HPDE6-E6E7 (cell line): ENCODE results near the gene ILDR1.
A peak's percentile ranks its signal among the peaks of the same experiment; 100 is the strongest.
"Not testable (repeated sequence)": the region's sequence is repeated elsewhere in the genome, so short reads cannot be mapped to it uniquely, and the experiment has no call there.

Source experiments
- DNase-seq: peaks from one replicate; pipeline ENCODE4 v3.0.0; 2011; ENCODE audit warnings: missing footprints; ENCODE audit errors: extremely low spot score

The ILDR1 gene

DNA sequence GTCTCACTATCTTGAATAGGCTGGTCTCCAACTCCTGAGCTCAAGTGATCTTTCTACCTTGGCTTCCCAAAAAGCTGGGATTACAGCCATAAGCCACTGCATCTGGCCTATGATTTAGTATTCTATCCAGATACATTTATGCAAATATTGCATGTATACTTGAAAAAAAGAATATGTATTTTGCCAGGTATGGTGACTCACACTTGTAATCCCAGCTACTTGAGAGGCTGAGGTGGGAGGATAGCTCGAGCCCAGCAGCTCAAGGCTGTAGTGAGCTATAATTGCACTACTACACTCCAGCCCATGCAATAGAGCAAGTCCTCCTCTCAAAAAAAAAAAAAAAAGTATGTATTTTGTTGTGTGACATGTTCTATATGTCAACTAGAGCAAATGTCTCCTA is 73.4 kb downstream of the ILDR1 start:
- DNase-seq: no peak

DNA sequence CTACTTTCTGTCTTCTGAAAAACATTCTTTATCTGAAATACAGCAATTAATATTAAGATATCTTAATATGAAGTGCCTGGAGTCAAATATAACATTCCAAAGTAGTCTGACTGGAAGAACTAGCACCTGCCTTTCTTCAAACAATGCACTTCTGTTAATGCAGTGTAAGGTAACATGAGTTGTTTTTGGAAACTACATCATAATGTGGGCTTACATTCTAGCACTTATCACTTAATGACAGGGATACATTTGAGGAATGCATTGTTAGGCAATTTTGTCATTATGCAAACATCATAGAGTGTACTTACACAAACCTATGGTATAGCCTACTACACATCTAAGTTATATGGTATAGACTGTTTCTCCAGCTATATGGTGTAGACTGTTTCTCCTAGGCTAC is 78.6 kb downstream of the ILDR1 start:
- DNase-seq: no peak

DNA sequence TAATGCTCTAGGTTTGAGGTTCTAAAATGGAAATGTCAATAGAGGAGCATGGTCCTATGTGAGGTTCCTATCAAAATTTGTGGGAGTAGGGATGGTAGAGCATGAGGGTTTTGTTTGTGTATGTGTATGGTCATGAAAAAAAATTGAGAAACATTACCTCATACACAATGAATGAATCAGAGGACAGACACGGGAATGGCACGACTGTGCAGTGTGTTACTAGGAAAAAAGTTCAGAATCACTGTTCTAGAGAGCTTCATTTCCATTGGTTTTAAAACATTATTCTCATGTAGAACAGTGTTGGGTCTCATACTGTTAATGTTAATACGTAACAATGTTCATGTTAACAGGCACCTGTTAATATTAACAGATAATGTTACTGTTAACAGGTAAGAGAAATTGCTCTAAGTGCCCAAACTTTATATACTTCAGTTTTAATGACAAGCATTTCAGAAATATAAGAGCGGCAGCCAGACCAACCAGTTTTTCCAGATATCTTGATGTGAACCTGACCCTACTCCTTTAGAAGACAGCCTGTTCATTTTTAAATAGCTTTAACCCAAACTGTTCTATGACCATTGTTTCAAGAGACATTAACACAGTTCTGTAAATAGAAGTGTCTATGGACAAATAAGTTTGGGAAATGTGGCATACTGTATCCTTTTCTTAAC is 79.8 kb downstream of the ILDR1 start:
- peak; percentile 41 for DNase-seq

DNA sequence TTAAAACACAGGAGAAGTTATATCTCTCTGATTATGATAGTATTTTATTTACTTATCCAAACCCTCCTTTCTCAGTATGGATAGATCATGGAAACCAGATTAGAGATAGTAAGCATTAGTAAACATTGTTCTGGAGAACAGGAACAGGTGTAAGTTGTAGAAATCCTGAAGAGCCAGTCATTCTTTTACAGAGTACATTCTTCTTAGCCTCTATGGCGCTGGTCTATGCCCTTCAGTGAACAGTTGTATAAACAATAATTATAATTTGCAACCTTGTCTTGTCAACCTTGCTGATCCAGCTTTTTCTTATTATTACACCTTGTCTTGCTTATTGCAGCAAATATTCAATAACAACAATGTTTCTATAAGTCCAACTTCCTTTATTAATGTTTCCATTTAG is 80.5 kb downstream of the ILDR1 start:
- DNase-seq: no peak

DNA sequence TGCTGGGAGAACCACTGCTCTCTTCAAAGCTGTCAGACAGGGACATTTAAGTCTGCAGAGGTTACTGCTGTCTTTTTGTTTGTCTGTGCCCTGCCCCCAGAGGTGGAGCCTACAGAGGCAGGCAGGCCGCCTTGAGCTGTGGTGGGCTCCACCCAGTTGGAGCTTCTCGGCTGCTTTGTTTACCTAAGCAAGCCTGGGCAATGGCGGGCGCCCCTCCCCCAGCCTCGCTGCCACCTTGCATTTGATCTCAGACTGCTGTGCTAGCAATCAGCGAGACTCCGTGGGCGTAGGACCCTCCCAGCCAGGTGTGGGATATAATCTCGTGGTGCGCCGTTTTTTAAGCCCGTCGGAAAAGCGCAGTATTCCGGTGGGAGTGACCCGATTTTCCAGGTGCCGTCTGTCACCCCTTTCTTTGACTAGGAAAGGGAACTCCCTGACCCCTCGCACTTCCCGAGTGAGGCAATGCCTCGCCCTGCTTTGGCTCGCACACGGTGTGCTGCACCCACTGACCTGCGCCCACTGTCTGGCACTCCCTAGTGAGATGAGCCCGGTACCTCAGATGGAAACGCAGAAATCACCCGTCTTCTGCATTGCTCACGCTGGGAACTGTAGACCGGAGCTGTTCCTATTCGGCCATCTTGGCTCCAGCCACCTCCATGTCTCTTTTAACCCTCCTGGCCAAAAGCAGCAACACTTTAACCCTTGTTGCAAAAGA is 83.7 kb downstream of the ILDR1 start:
- DNase-seq: not testable (repeated sequence)
